A204.1 (cell line): ENCODE measurements around the gene FHL1.

Experiments
- FAIRE-seq: peaks from 2 replicates; lab custom pipeline; 2012; peaks lifted over from hg19 to GRCh38; lab: Jason Lieb, UNC

The FHL1 gene

GRCh38 chrX:136185401-136186022 lies 38.2 kb downstream of the FHL1 start:
- no peak for FAIRE-seq

- no peak for FAIRE-seq
These were observed 38.7 kb downstream of the FHL1 start for GRCh38 chrX:136186023-136186413.

GRCh38 chrX:136189222-136189621 lies 41.9 kb downstream of the FHL1 start:
- FAIRE-seq: no peak

- no peak for FAIRE-seq
These were observed 42.8 kb downstream of the FHL1 start for GRCh38 chrX:136190038-136190713.

- FAIRE-seq: no peak
These were observed 43.8 kb downstream of the FHL1 start for GRCh38 chrX:136191171-136191570.

DNA sequence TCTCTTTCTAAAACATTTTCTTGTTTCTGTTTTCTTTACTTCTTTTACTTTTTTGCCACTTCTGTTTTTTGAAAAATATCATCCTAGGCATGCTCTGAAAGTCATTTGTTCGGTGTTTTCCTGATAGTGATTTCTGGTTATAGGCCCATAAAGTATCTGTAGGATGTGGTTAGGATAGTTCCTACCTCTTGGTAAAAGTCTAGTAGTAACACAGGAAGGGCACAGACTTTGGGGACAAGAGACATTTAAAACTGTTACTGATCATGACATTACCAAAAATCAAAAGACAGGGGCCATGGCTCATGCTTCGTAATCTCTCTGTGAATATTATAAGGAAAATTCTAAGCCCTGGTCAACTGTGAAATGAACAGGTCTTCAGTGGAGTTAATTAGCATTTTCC lies 44.8 kb downstream of the FHL1 start:
- peak; percentile 21 for FAIRE-seq

DNA sequence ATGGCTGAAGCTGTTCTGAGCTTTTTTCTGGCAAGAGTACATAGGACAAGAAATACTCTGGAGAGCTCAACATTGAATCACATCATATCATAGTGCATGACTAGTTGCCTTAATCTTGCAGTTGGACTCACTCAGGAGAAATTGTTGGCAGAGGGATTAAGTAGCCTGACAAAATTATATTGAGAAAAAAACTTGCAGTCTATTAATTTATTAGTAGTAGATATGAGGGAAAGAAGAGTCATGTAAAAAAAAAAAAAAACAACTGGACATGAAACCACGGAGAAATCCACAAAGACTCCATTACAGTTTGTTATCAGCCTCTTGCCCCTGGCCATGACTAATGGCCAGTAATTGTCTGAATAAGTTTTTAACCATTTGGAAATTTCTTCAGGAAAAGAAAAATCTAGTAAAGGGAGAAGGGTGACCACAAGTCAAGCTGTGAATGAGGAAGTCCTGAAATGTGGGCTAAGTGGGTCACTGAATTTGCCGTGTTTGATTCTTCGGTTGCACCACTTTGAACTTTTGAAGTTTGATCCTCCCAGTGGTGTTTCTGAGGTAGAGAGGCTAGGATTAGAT lies 45.6 kb downstream of the FHL1 start:
- FAIRE-seq: no peak

GRCh38 chrX:136193771-136194170 lies 46.4 kb downstream of the FHL1 start:
- no peak for FAIRE-seq

DNA sequence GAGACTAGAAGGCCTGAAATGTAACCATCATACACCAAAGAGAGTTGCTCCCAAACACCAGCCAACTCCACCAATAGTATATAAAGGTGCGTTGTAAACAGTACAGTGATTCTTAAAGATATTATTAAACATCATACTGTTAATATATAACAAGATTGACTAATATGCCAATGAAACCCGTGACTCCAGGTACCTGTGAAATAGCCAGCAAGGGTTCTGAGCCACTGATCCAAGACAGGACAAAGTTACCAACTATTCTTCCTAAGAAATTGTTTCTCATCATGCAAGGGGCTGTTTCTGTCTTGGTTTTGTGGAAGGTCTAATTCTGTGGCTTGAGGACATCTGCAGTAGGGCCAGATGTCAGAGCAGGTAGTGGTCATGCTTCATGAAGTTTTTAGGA lies 47.2 kb downstream of the FHL1 start:
- FAIRE-seq: no peak

DNA sequence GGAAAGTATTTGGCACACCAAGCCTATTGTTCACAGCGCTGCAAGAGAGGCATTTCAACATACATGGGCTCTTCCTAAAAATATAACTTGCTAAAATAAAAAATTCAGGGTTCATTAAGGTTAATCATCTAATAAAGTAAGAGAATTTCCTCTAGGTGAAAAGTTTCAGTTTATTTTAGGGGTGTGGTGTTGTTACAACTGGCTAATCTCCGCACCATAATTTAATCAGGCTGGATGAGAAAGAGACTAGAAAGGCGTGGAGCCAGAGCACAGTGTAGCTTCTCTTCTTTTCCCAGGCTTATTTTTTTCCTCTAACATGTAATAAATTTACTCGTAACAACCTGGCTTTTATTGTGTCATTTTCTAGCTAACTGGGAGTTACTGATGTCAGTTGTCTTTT lies 47.9 kb downstream of the FHL1 start:
- FAIRE-seq: no peak

DNA sequence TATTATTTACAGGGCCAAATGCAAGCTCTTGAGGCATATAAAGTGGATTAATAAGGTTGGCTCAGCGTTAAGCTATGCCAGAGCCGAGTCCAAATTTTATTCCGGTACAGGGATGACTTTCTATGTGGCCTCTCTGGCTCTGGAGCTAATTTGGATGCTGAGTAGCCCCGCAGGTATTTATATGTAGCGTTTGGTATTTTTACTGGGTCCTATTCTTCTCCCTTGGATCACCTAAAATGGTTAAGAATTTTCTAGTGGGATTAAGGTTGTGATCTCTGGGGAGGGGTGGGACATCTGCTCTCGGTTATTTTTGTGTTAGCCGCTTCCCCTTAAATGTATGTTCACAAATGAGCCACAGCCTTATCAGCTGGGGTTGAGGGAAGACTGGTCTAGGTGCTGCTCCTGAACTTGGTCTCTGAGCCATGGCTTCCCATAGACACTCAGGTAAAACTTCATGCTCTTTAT lies 49.4 kb downstream of the FHL1 start:
- FAIRE-seq: no peak

DNA sequence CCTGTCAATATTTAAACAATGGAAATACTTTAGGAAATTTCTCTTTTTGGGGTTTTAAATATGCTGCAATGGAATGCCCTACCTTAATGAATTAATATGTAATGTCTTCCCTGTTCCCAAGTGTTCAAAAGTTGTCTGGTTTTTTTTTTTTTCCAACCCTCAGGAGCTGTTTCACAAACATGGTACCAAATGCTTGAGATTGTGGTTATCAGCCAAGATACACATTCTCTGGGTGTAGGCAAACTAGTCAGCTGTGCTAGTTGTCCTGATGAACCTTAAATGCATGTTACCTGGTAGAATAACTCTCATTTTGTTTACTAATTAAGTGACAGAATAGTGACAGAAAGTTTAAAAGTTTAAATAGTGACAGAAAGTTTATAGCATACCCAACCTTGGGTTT lies 50.7 kb downstream of the FHL1 start:
- no peak for FAIRE-seq

- FAIRE-seq: no peak
These were observed 51.4 kb downstream of the FHL1 start for GRCh38 chrX:136198678-136199243.

DNA sequence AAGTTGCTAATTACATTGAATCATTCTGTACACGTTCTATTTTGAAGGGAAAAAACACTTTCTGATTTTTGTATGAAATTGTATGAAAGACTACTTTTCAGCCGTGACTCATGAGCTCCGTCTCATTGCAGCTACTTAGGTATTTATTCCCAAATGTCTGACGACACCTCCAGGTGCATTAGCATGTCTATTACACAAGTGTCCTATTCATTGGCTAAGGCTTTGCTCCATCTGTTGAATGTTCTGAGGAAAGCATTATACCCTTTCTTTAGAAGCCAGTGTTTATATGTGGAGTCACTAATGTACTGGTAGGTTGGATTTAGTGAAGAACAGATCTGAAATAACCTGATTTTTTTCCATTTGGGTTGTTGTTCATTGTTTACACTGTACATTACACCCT lies 52.0 kb downstream of the FHL1 start:
- no peak for FAIRE-seq

GRCh38 chrX:136200466-136200865 lies 53.1 kb downstream of the FHL1 start:
- no peak for FAIRE-seq

DNA sequence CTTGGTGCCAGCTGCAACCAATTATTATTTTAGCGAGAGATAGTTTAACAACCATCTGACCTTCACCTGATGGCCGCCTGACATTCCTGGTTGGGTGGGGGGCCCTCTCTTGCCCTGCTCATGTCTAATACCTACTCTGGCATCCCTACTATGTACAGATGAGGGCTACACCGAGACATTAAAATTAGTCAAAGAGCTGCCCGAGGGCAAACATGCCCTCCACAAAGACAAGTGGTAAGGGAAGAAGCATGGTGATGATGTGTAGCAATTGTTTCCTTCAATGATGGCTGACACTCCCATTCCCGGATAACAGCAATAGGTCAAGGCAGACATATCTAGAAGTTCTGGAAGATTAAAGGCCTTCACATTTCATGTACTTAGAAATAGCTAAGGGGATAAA lies 54.3 kb downstream of the FHL1 start:
- no peak for FAIRE-seq

DNA sequence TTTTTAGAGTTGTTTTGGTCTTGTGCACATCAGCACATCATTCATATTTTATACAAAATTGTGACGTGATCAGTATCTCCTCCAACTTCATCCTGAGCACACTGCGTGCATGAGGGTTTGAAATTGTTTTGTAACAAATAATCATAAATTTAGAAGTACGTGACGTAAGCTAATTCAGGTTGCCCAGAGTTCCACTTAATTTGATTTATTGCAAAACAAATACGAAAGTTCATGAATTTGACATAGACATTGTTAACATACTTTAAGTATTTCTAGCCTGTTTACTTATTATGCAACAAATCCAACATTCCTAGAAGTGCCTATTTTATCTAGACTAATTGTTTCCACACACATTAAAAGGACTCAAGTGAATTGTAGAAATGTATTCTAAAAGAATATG lies 55.6 kb downstream of the FHL1 start:
- FAIRE-seq: no peak

DNA sequence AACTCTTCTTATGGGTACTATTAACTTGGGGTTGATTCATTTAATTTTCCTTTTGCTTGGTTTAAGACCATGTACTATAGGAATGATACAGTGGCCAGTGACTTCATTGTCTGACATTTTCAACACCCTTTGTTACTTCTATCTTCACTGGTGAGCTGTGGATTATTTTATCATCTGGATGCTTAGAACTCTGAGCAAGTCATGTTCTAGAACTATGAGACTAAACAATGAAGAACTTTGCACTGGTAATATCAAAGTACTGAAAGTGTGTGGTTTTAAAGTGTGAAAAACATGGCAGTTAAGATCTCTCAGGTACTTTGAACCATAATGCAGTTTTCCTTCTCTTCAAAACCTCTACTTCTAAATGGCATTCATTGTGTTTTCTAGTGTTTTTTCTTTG lies 56.1 kb downstream of the FHL1 start:
- no peak for FAIRE-seq

DNA sequence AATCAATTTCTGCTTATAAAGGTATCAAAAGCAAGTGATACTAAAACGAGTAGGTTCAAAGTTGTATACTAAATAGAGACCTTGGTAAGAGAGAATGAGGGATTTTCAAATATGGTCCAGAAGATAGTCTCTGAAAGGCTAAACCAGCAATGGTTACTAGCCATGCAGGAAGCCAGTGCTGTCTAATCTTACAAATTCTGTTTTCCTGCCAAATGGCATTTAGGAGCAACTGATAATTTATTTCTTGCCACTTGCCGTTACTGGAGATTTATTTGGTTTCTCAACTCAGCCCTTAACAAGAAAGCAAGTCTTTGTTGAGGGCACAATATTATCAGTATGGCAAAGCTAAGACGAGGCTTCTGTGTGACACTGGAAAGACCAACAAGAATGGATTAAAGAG lies 56.6 kb downstream of the FHL1 start:
- no peak for FAIRE-seq

DNA sequence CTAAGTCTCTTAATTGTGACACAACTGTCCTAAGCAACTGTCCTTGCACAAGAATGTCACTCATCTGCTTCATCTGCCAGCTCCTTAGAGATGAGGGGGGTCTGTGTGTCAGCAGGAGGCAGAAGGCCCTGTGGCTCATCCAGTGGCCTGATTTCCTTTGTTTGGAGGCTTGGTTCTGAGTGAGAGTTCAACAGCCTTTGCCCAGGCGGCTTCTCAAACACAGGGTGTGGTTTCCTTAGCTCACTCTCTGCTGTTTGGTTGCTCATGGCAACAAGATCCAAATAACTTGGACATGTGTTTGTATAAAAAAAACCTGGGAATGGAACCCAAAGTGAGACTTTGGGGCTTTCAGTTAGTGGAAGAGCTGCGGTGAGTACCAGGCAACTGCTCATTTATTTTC lies 57.2 kb downstream of the FHL1 start:
- no peak for FAIRE-seq

- FAIRE-seq: no peak
These were observed 58.6 kb downstream of the FHL1 start for GRCh38 chrX:136205882-136206380.

DNA sequence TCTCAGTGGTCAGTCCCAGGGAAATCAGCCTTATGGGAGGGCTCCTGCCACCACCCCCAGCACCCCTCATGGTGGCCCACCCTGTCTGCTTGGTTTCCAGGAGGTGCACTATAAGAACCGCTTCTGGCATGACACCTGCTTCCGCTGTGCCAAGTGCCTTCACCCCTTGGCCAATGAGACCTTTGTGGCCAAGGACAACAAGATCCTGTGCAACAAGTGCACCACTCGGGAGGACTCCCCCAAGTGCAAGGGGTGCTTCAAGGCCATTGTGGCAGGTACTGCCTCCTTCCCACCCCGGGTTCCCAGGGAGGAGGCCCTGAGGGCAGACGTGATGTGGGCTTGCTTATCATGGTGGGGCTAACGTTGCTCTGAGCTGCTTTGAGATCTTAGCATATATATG lies 59.6 kb downstream of the FHL1 start:
- no peak for FAIRE-seq

DNA sequence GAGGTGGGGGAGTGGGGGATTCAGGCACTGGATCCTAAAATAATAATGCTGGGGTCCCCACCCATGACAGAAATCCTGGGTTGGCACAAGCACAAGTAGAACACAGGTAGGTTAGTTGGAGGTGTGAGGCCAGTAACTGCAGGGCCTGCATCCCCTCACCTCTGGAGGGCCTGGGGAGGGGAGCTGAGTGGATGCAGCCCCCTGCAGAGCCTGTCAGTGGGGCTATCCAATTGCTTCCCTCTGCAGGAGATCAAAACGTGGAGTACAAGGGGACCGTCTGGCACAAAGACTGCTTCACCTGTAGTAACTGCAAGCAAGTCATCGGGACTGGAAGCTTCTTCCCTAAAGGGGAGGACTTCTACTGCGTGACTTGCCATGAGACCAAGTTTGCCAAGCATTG lies 60.2 kb downstream of the FHL1 start:
- FAIRE-seq: no peak
